DMS114 treated with DMSO at 0.1 percent for 48 hours (cell line): ENCODE measurements around the gene TNIK.
"Not testable (repeated sequence)": the region's sequence is repeated elsewhere in the genome, so short reads cannot be mapped to it uniquely, and the experiment has no call there.

Experiments
- DNase-seq: peaks from one replicate; lab custom pipeline; 2025; ENCODE audit not compliant: unreplicated experiment; lab: John Stamatoyannopoulos, UW

The TNIK gene

GRCh38 chr3:171149526-171150116, 310.6 kb downstream of the TNIK start:
- DNase-seq, result no peak

DNA sequence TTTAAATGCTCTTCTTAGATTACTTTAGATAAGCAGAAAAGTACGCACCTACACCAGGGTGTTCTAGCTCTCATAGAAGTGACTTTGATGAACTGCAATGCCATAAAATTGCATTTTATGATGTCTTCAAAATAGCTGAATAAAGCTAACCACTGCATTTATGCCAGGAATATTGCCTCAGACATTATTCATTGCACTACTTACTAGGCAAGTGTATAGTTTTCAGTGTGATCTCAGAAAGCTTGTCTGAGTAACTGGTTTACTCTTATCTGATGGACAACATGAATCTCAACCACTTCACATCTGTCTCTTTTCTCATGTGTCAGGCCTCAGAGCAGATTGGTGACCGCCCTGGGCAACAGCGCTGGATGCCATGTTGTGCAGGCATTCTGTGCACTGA, 314.4 kb downstream of the TNIK start:
- DNase-seq, result no peak

GRCh38 chr3:171142985-171143384, 317.2 kb downstream of the TNIK start:
- DNase-seq, result no peak

- DNase-seq, result no peak
Observed at GRCh38 chr3:171140246-171140645, 320.0 kb downstream of the TNIK start.

- no peak for DNase-seq
Observed at GRCh38 chr3:171138027-171138426, 322.2 kb downstream of the TNIK start.

DNA sequence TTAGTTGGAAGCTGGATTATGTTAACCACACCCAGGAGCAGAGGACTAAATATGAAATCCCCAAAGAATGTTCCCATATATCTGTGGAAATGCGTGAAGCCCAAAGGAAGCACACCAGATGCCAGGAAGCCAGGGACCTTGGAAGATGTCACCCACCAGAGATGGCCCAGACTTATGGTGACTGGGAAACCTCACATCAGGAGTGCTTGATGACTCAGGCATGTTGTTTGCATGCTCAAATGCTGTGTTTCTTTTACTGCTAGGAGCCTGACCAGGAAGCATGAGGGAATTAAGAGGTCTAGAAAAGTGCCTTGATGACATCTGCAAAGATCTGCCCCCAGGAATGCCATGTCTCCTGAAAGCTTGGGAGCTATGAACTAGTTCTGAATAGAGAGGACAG, 324.7 kb downstream of the TNIK start:
- DNase-seq, result no peak

GRCh38 chr3:171133796-171134569, 326.2 kb downstream of the TNIK start:
- DNase-seq, result no peak

DNA sequence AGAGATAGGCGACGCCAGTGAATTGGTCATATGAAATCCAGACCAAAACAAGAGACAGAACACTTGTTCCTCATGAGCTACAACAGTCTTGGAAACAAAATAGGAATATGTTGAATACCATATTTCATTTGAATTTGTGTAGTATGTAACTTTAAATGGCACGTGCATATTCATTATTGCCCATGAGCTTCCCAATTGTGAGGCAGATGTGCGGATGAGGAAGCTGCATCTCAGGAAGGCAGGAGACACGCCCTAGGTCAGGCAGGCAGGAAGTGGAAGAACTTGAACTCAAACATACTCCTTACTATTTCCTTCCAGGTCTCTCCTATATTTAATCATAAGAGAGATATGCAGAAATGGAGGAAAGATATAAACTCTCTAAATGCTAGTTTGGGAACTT, 326.9 kb downstream of the TNIK start:
- DNase-seq, result no peak

GRCh38 chr3:171132873-171133272, 327.3 kb downstream of the TNIK start:
- DNase-seq, result no peak

DNA sequence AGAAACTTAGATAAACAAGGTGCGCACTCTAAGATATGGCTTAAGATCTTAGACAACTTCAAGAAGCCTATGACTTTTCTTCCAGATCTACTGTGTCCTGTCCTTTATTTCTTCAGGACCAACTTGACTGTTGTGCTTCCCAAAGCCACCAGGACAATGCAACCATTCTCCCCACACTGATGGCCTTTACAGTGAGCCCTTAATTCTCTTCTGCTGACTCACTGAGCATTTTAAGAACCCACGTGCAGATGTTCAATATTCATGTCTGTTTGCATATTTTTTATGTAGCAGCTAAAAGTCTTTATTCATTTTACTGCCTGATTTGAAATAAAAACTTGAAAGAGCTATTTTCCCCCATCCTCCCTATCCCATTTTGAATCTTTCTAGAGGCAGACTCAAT, 330.4 kb downstream of the TNIK start:
- no peak for DNase-seq

DNA sequence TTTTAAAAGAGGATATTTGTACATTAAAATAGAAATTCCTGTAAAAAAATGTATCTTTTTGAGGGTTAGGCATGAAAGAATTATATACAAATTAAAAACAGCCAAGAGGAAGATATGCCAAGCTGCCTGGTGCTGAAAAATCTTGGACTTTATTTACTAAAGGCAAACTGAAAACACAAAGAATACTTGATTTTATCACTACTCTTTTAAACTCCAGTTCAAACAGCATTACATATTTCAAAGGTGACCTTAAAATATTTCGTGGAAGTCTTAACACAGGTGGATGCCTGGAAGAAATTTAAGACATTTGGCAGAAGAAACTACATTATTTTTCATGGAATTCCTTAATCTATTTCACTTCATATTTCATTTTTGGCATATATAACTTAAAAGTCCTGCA, 332.6 kb downstream of the TNIK start:
- no peak for DNase-seq

DNA sequence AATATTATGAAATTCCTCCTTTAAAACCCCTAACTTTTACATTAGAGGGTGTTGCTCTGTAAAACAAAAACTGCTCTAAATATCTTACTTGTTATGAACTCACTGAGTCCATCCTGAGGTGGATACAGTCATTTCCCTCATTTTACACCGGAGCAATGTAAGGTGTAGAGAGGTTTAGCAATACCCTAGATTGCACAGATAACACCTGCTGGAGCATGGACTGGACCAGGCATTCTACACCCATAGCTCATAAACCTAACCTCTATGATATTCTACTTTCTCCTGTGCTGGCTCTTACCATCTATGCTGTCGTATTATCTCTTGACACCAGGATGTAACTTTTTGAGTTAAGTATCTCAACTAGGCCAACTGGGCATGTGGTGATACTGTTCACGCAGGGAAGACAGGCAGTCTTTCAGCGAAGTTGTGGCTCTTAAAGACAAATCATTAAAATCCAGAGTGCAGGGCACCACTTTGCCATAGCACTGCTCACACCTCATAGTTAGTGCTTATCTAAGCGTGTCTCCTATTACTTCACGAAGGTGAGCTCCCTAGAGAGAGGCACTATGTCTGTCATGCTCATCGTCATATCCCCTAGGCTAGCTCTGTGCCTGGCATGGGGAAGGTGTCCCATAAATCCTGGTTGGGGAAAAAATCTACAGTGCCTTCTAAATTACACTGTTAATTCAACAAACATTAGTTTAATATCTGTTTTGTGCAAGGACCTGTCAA, 333.6 kb downstream of the TNIK start:
- DNase-seq, result no peak

DNA sequence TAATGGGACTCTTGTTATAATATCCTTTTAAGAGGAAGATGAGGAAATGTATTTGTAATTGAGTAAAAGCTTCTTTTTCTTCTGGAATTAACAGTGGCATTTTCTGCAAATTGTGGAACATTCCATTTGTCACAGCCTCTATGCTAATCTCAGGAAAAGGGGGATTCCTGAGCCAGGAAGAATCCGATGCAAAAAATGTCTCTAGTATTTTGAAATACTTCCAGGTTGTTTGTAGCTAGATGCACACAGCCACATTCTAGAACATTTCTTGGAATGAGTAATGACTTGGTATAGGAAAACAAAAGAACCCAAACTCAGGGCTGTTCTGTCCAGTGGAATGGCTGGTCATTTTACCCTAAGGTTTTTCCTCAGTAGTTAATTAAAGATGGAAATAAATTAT, 335.2 kb downstream of the TNIK start:
- no peak for DNase-seq

- no peak for DNase-seq
Observed at GRCh38 chr3:171123915-171124314, 336.3 kb downstream of the TNIK start.

GRCh38 chr3:171122861-171123260, 337.3 kb downstream of the TNIK start:
- DNase-seq, result no peak

DNA sequence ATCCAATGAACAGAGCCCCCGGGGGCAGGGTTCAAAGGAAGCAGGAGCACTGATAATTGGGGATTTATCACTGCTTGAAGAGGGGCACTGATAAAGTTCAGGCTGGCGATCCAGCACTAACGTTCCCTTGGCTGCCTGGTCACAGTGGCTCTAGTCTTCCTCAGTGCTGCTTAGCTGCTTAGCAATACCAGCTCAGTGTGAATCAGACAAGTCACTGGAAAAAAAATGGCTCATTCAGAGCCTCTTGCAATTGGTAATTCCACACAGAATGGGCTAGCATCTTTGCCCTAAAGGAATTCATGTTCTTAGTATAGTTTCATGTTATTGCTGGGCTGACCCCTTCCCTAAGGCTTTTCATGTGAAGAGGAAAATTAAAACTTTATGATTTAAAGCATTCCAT, 338.0 kb downstream of the TNIK start:
- DNase-seq, result no peak

DNA sequence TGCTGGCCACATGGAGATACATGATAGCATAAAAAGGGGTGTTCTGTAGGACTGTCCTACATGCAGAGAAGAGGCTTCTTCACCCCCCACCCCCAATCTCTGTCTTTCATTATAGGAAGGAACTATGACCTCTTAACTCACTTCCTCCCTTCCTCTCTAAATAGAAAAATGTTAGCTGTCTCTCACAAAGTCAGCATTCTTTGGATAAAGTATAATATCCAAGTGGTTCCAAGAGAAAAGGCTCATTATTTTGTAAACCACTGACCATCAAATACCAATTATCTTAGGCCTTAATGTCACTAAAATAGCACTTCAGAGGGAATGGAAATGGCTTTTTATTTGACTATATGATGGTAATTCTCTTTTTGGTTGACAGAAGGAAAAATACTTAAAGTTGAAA, 338.4 kb downstream of the TNIK start:
- DNase-seq, result no peak

- not testable (repeated sequence) for DNase-seq
Observed at GRCh38 chr3:171119402-171119801, 340.8 kb downstream of the TNIK start.

- not testable (repeated sequence) for DNase-seq
Observed at GRCh38 chr3:171118993-171119392, 341.2 kb downstream of the TNIK start.

GRCh38 chr3:171116824-171117395, 343.3 kb downstream of the TNIK start:
- no peak for DNase-seq

- DNase-seq, result no peak
Observed at GRCh38 chr3:171116365-171116764, 343.8 kb downstream of the TNIK start.

DNA sequence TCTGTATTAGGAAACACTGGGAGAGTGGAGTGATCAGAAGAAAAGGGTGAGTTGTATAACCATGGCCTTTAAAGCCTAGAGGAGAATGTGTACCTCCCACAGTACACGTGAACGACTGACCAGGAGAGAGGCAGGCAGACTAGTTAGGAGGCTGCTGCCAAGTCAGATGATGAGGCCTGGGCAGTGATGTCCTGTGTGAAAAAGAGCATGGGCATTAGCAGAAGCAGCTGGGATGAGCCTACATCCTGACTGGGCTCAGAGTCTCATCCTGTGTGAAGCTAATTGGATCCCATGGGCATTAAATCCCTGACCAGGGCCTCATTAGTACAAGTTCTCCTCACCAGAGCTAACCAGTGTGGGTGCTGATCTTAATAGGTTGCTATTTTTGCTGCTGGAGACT, 344.5 kb downstream of the TNIK start:
- no peak for DNase-seq
